NCI-H2196 (cell line): Measurements from ENCODE around the gene MGAT4A.
A peak's percentile ranks its signal among the peaks of the same experiment; 100 is the strongest.
"Not testable (repeated sequence)": the region's sequence is repeated elsewhere in the genome, so short reads cannot be mapped to it uniquely, and the experiment has no call there.

Source experiments
- DNase-seq: peaks from one replicate; lab custom pipeline; 2025; ENCODE audit not compliant: unreplicated experiment; lab: John Stamatoyannopoulos, UW

MGAT4A gene

GRCh38 chr2:98759827-98760625 is 29.1 kb upstream of the MGAT4A start:
- DNase-seq = no peak

- no peak for DNase-seq
Measured at GRCh38 chr2:98759338-98759737, 28.4 kb upstream of the MGAT4A start.

- DNase-seq = peak; percentile 81
Measured at GRCh38 chr2:98757904-98758421, 27.0 kb upstream of the MGAT4A start.

- no peak for DNase-seq
Measured at GRCh38 chr2:98753801-98754200, 22.9 kb upstream of the MGAT4A start.

GRCh38 chr2:98752711-98753110 is 21.8 kb upstream of the MGAT4A start:
- DNase-seq = not testable (repeated sequence)

GRCh38 chr2:98751748-98752147 is 20.8 kb upstream of the MGAT4A start:
- DNase-seq = no peak

- DNase-seq = no peak
Measured at GRCh38 chr2:98750593-98751282, 19.8 kb upstream of the MGAT4A start.

GRCh38 chr2:98749066-98749450 is 18.1 kb upstream of the MGAT4A start:
- no peak for DNase-seq

GRCh38 chr2:98748292-98749065 is 17.5 kb upstream of the MGAT4A start:
- no peak for DNase-seq

- no peak for DNase-seq
Measured at GRCh38 chr2:98747888-98748287, 17.0 kb upstream of the MGAT4A start.

- DNase-seq = no peak
Measured at GRCh38 chr2:98746426-98746825, 15.5 kb upstream of the MGAT4A start.

- no peak for DNase-seq
Measured at GRCh38 chr2:98744595-98744994, 13.7 kb upstream of the MGAT4A start.

GRCh38 chr2:98743835-98744234 is 12.9 kb upstream of the MGAT4A start:
- peak; percentile 50 for DNase-seq

- DNase-seq = no peak
Measured at GRCh38 chr2:98739020-98739419, 8.1 kb upstream of the MGAT4A start.

- no peak for DNase-seq
Measured at GRCh38 chr2:98738304-98738703, 7.4 kb upstream of the MGAT4A start.

- DNase-seq = no peak
Measured at GRCh38 chr2:98737848-98738247, 6.9 kb upstream of the MGAT4A start.

GRCh38 chr2:98736464-98736889 is 5.5 kb upstream of the MGAT4A start:
- DNase-seq = no peak

- DNase-seq = no peak
Measured at GRCh38 chr2:98734823-98735260, 3.9 kb upstream of the MGAT4A start.

- no peak for DNase-seq
Measured at GRCh38 chr2:98734162-98734561, 3.2 kb upstream of the MGAT4A start.

GRCh38 chr2:98732430-98733051 is 1.6 kb upstream of the MGAT4A start:
- no peak for DNase-seq

- no peak for DNase-seq
Measured at GRCh38 chr2:98731894-98732349, 990 bp upstream of the MGAT4A start.
